ENCODE results near the gene UGT1A1.

The UGT1A1 gene

GRCh38 chr2:233816771-233817170 is 56.7 kb downstream of the UGT1A1 start:
- TF ChIP-seq, protein P1, sequence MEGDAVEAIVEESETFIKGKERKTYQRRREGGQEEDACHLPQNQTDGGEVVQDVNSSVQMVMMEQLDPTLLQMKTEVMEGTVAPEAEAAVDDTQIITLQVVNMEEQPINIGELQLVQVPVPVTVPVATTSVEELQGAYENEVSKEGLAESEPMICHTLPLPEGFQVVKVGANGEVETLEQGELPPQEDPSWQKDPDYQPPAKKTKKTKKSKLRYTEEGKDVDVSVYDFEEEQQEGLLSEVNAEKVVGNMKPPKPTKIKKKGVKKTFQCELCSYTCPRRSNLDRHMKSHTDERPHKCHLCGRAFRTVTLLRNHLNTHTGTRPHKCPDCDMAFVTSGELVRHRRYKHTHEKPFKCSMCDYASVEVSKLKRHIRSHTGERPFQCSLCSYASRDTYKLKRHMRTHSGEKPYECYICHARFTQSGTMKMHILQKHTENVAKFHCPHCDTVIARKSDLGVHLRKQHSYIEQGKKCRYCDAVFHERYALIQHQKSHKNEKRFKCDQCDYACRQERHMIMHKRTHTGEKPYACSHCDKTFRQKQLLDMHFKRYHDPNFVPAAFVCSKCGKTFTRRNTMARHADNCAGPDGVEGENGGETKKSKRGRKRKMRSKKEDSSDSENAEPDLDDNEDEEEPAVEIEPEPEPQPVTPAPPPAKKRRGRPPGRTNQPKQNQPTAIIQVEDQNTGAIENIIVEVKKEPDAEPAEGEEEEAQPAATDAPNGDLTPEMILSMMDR (IDR thresholded peaks at IDR 0.05; ENCODE audit: low read depth, low read length, missing control alignments) = no peak
- no peak overlapping the region for H3K4me3 ChIP-seq (replicated peaks; ENCODE audit: low read depth, low read length)
- no peak for DNase-seq (ENCODE audit: extremely low read depth, low read depth)

DNA sequence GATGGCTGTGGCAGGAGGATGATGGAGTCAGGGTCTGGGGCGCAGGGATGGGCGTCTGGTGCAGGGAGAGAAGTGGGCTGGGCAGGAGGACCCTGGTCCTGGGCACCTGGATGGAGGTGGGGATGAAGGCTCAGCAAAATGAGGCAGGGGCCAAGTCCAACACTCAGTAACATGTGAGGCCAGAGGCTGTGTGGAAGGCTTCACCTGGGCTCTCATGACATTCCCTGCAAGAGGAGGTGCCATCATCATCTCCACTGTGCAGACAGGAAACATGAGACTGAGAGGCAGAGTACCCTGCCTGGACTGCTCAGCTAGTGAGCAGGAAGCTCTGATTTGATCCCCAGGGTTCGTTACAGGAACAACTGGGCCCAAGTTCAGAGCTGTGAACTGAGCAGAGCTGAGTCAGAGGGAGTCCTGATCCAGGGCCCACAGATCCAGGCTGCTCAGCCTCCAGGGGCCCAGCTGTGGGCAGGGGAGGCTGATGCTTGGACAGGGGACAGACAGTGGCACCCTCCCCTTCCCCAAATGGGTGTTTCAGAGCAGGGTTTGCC is 57.4 kb downstream of the UGT1A1 start:
- no peak overlapping the region for H3K4me3 ChIP-seq (replicated peaks; ENCODE audit: low read depth, low read length)
- TF ChIP-seq, protein P1 (IDR thresholded peaks at IDR 0.05; ENCODE audit: low read depth, low read length, missing control alignments) = no peak
- no peak for DNase-seq (ENCODE audit: extremely low read depth, low read depth)

DNA sequence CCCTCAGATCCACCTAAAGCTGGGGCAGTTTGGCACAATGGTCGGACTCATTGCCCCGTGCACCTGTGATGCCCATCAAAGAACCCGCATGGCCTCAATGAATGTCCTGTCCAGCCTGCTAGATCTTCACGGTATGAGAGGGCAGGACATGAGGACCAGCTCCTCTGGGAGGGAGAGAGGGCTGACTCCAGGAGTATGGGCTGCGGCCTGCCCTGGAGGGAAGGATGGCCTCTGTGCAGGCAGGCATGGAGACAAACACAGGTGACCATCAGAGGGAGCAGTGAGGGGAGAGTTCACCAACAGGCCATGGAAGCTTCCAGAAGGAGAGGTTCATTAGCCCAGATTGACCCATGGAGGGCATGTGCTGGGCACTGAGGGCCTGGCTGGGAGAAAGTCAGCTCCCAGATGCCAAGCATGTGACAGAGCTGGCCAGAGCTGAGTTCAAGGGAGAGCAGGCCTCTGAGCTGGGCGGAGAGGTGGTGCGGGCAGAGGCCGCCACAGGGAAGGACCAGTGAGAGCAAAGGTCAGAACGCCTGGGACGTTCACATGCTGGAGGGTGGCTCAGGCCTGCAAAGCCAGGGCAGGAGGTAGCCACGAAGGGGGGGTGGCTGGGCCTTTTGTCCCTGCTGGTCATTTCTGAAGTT is 58.0 kb downstream of the UGT1A1 start:
- TF ChIP-seq, protein P1 (IDR thresholded peaks at IDR 0.05; ENCODE audit: low read depth, low read length, missing control alignments) = no peak
- no peak overlapping the region for H3K4me3 ChIP-seq (replicated peaks; ENCODE audit: low read depth, low read length)
- DNase-seq (ENCODE audit: extremely low read depth, low read depth) = no peak

DNA sequence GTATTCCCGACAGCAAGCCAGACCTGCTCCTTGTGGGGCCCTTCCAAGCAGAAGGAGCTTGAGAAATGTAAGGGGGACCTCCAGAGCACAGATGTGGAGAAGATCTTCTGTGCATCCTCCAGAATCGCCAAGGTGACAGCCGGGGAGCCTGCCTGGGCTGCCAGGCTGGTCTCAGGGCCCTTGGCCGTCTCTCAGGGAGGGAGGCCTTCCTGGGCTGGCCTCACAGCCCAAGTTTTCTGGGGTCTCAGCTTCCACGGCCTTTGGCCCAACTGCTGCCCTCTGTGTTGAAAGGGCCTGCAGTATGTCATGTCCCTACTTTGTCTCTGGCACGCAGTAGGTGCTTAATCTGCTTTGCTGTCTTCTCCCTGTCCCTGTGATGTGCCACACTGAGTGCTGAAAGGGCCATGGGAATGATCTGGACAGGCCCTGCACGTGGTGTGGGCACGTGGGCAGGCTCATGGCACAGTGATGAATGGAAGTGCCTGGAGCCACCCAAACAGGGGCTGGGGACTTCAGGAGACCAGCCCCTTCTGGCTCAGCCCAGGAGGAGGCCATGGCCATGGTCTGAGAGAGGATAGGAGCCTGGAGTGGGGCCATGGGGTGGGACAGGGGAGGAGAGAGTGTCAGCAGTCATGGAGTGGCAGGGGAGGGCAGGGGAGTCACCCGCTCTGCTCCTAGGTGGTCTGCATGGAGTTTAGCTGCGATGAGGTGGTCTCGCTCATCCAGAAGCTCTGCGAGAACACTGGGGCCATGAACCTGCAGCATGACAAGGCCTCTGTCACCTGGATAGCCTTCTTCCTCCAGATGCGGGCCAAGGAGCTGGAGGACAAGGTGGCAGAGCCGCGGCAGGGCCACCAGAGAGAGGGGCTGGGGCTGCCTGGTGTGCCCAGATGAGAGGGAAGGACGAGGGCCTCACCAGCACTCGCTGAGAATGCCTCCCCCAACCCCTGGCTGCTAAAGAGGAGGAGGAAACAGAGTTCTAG is 58.9 kb downstream of the UGT1A1 start:
- no peak for DNase-seq (ENCODE audit: extremely low read depth, low read depth)
- H3K4me3 ChIP-seq (replicated peaks; ENCODE audit: low read depth, low read length) = no peak overlapping the region
- TF ChIP-seq, protein P1 (IDR thresholded peaks at IDR 0.05; ENCODE audit: low read depth, low read length, missing control alignments) = no peak

- TF ChIP-seq, protein P1 (IDR thresholded peaks at IDR 0.05; ENCODE audit: low read depth, low read length, missing control alignments) = no peak
- H3K4me3 ChIP-seq (replicated peaks; ENCODE audit: low read depth, low read length) = no peak overlapping the region
- no peak for DNase-seq (ENCODE audit: extremely low read depth, low read depth)
Measured at GRCh38 chr2:233819884-233820773, 60.1 kb downstream of the UGT1A1 start.

- no peak for DNase-seq (ENCODE audit: extremely low read depth, low read depth)
- TF ChIP-seq, protein P1 (IDR thresholded peaks at IDR 0.05; ENCODE audit: low read depth, low read length, missing control alignments) = no peak
- no peak overlapping the region for H3K4me3 ChIP-seq (replicated peaks; ENCODE audit: low read depth, low read length)
Measured at GRCh38 chr2:233820774-233821105, 60.7 kb downstream of the UGT1A1 start.

All from HFF-Myc (cell line).